ENCODE measurements around the gene PIEZO1. TPM values are rescaled to one million over a fixed set of nuclear protein-coding genes. Genes with fewer than 3 reads are reported as not detected.
"Not testable (repeated sequence)": the region's sequence is repeated elsewhere in the genome, so short reads cannot be mapped to it uniquely, and the experiment has no call there.

The PIEZO1 gene
- total and polyA plus RNA-seq, 2 donors from 2014 or later, result 103 to 124 TPM

DNA sequence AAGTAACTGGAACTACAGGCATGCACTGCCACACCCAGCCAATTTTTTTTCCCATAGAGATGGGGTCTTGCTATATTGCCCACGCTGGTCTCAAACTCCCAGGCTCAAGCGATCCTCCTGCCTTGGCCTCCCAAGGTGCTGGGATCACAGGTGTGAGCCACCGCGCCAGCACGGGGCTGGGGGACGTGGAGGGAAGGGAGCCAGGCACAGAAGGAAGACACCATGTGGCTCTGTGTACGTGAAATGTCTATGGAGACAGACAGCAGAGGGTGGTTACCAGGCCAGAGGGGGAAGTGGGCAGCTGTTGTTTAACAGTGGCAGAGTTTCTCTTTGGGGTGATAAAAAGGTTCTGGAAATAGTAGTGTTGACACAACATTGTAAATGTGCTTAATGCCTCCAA is 4.6 kb upstream of the PIEZO1 start:
- Histone ChIP-seq H3K27me3 (ENCODE audit: control insufficient read depth, insufficient read depth, low read length) (no peaks in the 10 kb centered on the region), H3K4me1 (ENCODE audit: control insufficient read depth in 2 of 3, insufficient read depth in 2 of 3, low read depth in 1 of 3, low read length in 3 of 3) (peaks cover 0 to 4% (median 0%) of the 10 kb centered on the region in 3 donors), H3K36me3 (ENCODE audit: control insufficient read depth in 2 of 3, insufficient read depth in 3 of 3, low read length in 3 of 3) (no peaks in the 10 kb centered on the region), H3K9ac (ENCODE audit: low read length in 3 of 3) (no peak overlapping the region), H3K27ac (ENCODE audit: low read depth in 2 of 2, low read length in 2 of 2) (no peak overlapping the region), H3K4me3 (ENCODE audit: low read length in 3 of 3) (no peak overlapping the region), H3K9me3 (ENCODE audit: control insufficient read depth in 2 of 3, insufficient read depth in 1 of 3, low read length in 3 of 3) (no peaks in the 10 kb centered on the region)
- DNase-seq, result no peak
- intact Hi-C loops (cut with DNase I), result no loop called here
- TF ChIP-seq, protein P1, sequence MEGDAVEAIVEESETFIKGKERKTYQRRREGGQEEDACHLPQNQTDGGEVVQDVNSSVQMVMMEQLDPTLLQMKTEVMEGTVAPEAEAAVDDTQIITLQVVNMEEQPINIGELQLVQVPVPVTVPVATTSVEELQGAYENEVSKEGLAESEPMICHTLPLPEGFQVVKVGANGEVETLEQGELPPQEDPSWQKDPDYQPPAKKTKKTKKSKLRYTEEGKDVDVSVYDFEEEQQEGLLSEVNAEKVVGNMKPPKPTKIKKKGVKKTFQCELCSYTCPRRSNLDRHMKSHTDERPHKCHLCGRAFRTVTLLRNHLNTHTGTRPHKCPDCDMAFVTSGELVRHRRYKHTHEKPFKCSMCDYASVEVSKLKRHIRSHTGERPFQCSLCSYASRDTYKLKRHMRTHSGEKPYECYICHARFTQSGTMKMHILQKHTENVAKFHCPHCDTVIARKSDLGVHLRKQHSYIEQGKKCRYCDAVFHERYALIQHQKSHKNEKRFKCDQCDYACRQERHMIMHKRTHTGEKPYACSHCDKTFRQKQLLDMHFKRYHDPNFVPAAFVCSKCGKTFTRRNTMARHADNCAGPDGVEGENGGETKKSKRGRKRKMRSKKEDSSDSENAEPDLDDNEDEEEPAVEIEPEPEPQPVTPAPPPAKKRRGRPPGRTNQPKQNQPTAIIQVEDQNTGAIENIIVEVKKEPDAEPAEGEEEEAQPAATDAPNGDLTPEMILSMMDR (IDR thresholded peaks at IDR 0.05; ENCODE audit: borderline replicate concordance, extremely low read depth, insufficient read depth), result no peak
- FAIRE-seq, result no peak

DNA sequence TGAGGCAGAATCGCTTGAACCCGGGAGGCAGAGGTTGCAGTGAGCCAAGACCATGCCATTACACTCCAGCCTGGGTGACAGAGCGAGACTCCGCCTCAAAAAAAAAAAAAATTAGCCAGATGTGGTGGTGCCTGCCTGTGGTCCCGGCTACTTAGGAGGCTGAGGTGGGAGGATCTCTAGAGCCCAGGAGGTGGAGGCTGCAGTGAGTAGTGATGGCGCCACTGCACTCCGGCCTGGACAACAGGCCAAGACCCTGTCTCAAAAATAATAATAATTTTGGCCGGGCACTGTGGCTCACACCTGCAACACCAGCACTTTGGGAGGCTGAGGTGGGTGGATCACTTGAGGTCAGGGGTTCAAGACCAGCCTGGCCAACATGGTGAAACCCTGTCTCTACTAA is 3.7 kb upstream of the PIEZO1 start:
- intact Hi-C loops (cut with DNase I); H3K4me3 ChIP-seq (ENCODE audit: low read length in 3 of 3); H3K4me1 ChIP-seq (ENCODE audit: control insufficient read depth in 2 of 3, insufficient read depth in 2 of 3, low read depth in 1 of 3, low read length in 3 of 3); H3K9ac ChIP-seq (ENCODE audit: low read length in 3 of 3); H3K27me3 ChIP-seq (ENCODE audit: control insufficient read depth, insufficient read depth, low read length); H3K36me3 ChIP-seq (ENCODE audit: control insufficient read depth in 2 of 3, insufficient read depth in 3 of 3, low read length in 3 of 3); FAIRE-seq; H3K9me3 ChIP-seq (ENCODE audit: control insufficient read depth in 2 of 3, insufficient read depth in 1 of 3, low read length in 3 of 3); H3K27ac ChIP-seq (ENCODE audit: low read depth in 2 of 2, low read length in 2 of 2): not testable (repeated sequence)
- DNase-seq, result peak in 1 of 5 donors; percentile 24

DNA sequence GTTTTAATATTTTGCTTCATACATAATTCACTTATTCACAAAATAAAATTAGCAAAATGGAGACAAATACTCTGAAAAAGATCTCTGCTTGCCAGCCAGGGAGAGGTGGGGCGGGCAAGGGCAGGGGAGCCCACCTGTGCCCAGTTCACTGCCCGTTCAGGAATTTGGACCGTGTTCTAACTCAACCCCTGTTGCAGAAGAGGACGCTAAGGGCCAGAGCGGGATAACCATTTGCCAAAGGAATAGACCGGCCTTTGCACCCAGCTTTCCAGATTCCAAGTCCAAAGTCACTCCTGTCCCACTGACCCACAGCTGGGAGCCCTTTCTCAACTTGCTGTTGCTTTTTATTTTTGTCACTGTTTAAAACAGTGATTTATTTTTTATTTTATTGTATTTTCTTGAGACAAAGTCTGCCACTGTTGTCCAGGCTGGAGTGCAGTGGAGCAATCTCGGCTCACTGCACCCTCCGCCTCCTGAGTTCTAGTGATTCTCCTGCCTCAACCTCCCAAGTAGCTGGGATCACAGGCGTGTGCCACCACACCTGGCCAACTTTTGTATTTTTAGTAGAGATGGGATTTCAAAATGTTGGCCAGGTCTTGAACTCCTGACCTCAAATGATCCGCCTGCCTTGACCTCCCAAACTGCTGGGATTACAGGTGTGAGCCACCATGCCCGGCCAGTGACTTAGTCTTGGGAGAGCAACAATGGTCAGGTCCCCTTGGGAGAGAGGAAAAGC is 2.7 kb upstream of the PIEZO1 start:
- no peaks in the 10 kb centered on the region for H3K9me3 ChIP-seq (ENCODE audit: control insufficient read depth in 2 of 3, insufficient read depth in 1 of 3, low read length in 3 of 3)
- no peak for FAIRE-seq
- peak in 1 of 5 donors; percentile 31 for DNase-seq
- TF ChIP-seq, protein P1 (IDR thresholded peaks at IDR 0.05; ENCODE audit: borderline replicate concordance, extremely low read depth, insufficient read depth), result no peak
- no peak overlapping the region for H3K4me3 ChIP-seq (ENCODE audit: low read length in 3 of 3)
- no peaks in the 10 kb centered on the region for H3K36me3 ChIP-seq (ENCODE audit: control insufficient read depth in 2 of 3, insufficient read depth in 3 of 3, low read length in 3 of 3)
- intact Hi-C loops (cut with DNase I), result no loop called here
- no peaks in the 10 kb centered on the region for H3K27me3 ChIP-seq (ENCODE audit: control insufficient read depth, insufficient read depth, low read length)
- H3K27ac ChIP-seq (ENCODE audit: low read depth in 2 of 2, low read length in 2 of 2), result no peak overlapping the region
- no peak overlapping the region for H3K9ac ChIP-seq (ENCODE audit: low read length in 3 of 3)
- peaks cover 0 to 7% (median 4%) of the 10 kb centered on the region in 3 donors for H3K4me1 ChIP-seq (ENCODE audit: control insufficient read depth in 2 of 3, insufficient read depth in 2 of 3, low read depth in 1 of 3, low read length in 3 of 3)

DNA sequence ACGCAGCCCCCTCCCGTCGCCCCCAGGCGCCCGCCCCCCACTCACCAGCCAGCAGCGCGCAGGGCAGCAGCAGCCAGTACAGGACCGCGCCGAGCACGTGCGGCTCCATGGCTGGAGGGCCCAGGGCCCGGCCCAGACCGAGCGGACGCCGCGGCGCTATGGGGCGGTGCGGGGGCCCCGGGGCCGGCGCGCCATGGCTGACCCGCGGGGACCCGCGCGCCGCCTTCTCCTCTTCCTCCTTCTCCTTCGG is 239 bp downstream of the PIEZO1 start:
- DNase-seq, result no peak
- Histone ChIP-seq H3K27me3 (ENCODE audit: control insufficient read depth, insufficient read depth, low read length) (no peaks in the 10 kb centered on the region), H3K4me3 (ENCODE audit: low read length in 3 of 3) (peak overlapping the region in 1 of 3 donors; percentile 61), H3K9ac (ENCODE audit: low read length in 3 of 3) (no peak overlapping the region), H3K9me3 (ENCODE audit: control insufficient read depth in 2 of 3, insufficient read depth in 1 of 3, low read length in 3 of 3) (no peaks in the 10 kb centered on the region), H3K4me1 (ENCODE audit: control insufficient read depth in 2 of 3, insufficient read depth in 2 of 3, low read depth in 1 of 3, low read length in 3 of 3) (peaks cover 0 to 26% (median 14%) of the 10 kb centered on the region in 3 donors), H3K27ac (ENCODE audit: low read depth in 2 of 2, low read length in 2 of 2) (peak overlapping the region; percentile 88 to 89), H3K36me3 (ENCODE audit: control insufficient read depth in 2 of 3, insufficient read depth in 3 of 3, low read length in 3 of 3) (no peaks in the 10 kb centered on the region)
- intact Hi-C loops (cut with DNase I), result loop anchor here (5.0 kb wide), 1 partner anchor 47 kb away; no protein-coding TSS in a partner anchor
- TF ChIP-seq, protein P1 (IDR thresholded peaks at IDR 0.05; ENCODE audit: borderline replicate concordance, extremely low read depth, insufficient read depth), result no peak
- FAIRE-seq, result no peak

Data from kidney (tissue), 14 donors.